Stimulated activated CD8-positive, alpha-beta memory T cell treated with anti-CD3 and anti-CD28 coated beads, Interleukin-12 subunit alpha, Interleukin-12 subunit beta, amount 100 ng/mL, for 24 hours (primary cell): Measurements from ENCODE around the gene PIK3IP1.

ENCODE experiments used
- DNase-seq: peaks from one replicate; pipeline ENCODE4 v3.0.0-alpha.2; 2020; ENCODE audit errors: extremely low read depth

The PIK3IP1 gene

DNA sequence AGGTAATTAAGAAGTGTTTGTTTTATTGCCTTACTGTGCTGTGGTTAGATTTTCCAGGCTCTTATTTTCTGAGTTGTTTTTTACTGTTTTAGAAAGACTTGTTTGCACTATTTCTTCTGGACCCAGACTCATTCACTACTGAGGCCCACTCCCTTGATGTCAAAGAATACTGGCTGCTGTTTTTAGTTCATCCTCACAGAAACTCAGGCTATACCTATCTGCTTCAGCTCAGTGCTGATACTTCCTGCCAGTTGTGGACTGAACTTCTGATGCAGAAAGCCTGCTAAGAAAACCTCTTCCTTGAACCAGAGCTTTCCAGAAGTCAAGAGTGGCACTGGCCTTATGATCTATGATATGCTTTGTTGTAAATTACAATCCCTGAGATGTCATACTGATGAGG, 15.9 kb upstream of the PIK3IP1 start:
- DNase-seq, result no peak

DNA sequence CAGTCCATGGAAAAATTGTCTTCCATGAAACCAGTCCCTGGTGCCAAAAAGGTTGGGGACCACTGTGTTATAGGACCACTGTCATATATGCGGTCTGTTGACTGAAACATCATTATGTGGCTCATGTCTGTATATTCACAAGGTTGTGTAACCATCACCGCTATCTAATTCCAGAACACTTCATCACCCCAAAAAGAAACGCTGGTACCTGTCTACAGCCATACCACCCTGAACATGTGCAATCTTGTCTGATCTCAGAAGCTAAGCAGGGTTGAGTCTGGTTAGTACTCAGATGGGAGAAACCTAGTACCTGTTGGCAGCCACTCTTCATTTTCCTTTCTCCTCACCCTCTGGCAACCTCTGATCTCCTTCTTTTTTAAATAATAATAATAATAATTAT, 12.9 kb upstream of the PIK3IP1 start:
- no peak for DNase-seq

DNA sequence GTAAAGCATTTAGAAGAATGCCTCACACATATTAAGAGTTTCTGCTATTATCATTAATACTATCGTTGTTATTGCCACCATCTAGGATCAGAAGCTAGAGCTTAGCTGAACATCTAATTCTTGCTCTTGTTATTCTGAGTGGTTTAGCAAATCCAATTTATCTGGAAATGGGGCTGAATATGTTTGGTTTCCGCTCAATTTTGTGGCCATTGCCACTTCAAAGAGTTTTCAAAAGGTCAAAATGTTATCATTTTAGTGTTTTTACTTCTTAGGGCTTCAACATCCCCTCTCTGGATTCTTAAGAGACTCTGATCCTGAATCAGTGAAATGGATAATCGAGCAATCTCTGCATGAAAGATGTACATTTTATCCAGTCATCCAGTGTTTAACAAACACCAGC, 10.2 kb upstream of the PIK3IP1 start:
- DNase-seq, result no peak

DNA sequence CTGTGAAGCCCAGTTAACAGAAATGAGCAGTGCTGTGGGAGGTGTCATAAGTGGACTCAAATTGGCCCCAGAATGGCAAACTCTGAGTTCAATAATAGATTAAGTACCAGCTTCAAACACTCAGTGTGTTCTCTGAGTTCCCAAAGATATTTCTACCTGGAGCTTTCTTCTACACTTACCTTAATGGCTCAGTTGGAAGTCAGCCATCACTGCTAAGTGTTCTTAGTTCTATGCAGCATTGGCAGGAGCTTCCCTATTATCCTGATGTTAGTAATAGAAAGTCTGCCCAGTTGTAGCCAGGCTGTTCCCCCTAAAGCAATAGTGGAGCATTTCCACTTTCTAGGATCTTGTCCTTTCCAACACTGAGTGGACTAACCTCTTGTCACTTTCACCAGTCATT, 9.7 kb upstream of the PIK3IP1 start:
- no peak for DNase-seq

DNA sequence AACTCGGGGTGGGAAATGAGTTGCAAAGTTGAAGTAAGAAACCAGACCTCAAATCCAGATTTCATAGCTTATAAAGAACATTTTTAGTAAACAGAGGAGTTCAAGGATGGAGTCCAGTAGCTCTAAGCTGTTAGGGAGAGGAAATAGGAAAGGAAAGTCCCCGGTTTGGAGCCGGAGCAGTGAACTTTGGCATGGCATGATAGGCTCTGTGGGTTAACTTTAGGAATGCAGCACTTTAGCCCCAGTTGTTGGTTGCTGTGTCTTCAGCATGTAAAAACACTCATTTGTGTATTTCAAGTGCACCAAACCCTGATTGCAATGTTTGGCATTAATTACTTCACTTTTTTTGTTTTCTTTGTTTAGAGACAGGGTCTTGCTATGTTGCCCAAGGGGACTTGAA, 8.6 kb upstream of the PIK3IP1 start:
- no peak for DNase-seq

DNA sequence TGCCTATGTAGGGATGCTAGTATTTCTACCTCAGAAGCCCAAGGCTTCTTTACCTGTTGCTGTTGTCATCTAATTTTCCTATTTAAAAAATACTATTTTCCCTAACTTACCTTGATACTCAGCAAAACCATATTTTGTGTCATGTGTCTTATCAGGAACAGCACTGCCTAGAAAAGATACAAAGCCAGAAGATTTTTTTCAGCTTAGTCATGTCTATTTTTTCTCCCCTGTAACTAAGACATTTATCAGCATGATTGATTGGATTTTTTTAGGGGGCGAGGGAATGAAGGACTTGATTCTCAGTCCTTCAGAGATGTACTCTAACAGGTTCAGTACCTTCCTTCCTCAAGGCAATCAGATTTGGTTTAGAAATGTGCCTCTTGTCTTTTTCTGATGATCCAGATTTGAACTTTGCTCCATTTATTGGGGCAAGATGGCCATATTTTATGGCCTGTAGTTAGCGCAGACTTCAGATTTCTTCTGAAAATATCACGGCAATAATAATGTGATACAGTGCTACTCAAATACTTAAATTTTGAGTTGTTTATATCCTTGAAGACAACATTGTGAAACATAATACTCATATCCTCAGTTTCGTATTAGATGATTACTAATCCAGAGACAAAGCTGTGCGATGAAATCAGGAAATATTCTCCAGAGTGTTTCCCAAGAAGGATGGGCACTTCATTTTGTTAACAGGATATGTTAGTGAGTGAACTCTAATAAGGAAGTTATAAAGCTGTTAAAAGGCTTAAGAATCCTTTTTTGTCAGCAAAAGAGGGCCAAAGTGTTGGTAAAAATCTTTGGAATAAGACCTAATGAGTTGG, 3.8 kb upstream of the PIK3IP1 start:
- no peak for DNase-seq

DNA sequence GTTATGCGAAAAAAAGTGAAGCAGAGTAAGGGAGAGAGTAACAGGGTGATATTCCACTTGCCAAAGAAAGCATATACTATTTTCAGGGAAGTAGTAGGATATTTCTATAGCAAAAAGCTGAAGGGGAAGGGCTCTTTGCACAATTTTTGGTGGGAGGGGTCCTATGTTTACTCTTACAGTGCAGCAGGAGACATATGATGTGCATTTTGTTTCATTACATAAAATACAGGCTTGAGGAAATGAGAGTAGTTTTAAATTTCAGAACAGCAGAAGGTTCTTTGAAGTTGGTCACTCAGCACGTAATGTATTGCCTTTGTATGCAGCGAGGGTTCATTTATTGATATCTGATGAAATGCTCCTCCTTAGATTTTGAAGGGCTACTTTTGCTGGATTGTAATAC, 3.1 kb upstream of the PIK3IP1 start:
- no peak for DNase-seq

DNA sequence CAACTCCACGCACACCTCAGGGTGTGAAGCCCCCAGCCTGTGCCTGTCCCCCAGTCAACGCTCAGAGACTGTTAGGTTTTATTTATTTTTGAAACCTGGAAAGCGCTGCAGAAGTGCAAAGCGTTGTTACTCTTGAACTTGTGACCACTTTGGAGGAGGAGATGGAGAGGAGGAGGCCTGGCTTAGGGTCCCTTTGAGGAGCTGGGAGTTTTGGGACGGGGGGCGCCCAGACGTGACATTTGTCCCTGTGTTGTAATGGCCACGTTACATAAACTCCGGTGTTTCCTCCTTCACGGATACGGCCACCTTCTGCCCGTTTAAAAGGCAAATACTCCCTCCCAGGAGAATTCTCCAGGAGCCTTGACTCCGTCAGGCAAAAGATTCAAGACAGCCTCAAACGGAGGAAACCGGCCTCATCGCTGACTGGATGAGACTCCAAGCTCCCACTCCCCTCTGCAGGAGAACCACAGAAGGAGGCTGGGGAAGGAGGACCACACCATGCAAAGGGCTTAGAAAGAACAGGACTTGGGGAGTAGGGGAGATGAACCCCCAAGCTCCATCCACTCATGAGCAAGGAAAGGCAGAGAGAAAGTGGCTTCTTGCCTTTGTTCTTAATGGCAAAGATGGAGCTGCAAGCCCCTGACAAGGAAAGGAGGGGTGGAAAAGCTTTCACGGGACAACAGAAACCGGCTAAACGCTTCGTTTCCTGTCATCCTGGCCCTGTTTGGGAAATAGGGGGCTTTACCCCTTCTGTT, 630 bp downstream of the PIK3IP1 start:
- no peak for DNase-seq

DNA sequence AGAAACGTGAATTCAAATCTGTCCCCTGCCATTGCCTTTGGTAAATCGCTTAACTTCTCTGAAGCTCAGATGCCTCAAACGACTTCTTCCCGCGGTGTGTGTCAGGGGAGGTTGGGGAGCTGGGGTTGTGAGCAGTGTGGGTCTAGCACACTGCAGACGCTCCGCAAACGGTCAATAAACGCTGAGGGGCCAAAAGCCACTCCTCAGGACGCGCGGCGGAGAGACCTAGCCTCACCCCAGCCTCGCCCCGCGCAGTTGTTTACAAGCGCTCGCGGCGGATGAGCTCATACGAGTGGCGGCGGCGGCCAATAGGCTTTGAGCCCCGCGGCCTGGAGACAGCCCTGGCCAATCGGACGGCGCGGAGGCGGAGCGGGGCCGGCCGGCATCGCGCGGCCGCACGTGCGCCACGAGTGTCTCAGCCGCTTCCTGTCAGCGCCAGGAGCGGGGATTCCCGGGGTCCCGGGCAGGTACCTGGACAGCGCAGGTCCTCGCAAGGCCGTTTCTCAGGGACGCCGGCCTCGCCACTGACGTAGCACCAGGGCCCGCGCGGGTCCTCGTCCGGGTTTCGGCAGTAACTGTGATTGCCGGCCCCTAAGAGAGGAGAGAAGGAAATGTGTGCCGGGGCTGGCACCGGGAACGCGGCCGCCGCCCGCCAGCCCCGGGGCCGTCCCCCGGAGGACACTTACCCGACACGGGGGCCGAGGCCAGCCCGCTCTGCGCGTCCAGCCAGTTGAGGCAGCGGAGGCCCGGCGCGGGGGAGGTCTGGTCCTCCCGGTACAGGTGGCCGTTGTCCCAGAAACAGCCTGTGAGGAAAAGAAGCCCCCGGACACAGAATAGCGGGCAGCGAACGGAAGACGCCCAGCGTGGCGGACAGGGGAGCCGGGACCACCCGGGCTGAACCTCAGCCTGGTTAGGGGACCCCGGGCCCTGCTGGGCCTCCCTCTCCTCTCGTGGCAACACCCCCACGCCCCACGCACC, 1.5 kb downstream of the PIK3IP1 start:
- peak; percentile 83 for DNase-seq

DNA sequence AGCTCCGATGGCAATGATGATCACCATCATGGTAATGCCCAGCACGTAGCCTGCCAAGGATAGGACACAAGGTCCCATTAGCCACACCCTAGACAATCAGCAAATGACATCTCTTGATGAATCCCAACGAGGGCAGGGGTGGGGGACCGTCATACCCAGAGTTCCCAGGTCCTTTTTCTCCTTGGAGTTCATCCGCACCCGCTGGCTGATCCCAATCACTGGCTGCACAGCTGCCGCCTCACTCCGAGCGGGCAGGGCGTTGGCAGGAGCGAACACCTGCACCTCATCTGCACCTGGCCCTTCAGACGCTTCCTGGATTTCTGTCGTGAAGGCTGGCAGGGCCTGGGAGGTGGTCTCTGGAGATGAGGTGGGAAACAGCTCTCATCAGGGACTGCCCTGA, 2.9 kb downstream of the PIK3IP1 start:
- no peak for DNase-seq

DNA sequence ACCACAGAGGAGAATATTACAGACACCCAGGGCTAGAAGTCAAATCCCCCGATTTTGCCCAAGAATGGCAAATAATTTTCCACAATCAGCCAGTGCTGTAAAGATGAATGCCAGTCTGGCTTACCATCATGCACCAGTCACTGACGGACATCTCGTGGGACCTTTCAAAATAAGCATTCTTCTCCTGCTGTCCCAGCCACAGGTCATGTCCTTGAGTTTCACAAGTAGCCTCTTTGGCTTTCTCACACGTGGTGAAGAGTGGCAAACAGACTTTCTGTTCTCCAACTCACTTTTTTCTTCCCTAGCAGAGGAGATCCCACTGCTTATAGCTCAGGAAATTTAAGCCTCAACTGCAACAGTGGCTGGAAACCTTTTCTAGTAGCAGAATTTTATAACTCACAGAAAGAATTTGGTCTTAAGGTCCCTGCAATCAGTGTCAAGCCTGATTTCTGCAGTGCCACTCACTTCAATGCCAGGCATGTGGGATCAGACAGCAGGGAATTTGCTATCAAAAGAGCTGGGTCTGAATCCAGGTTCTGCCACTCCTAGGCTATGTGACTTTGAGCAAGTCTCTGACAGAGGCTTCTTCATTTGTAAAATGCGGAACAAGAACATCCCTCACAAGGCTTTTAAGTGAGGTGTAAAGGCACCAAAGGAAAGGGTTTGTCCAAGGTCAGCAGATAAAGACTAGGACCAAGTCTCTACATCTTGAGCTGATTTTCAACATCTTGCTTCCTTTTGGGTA, 3.6 kb downstream of the PIK3IP1 start:
- no peak for DNase-seq

DNA sequence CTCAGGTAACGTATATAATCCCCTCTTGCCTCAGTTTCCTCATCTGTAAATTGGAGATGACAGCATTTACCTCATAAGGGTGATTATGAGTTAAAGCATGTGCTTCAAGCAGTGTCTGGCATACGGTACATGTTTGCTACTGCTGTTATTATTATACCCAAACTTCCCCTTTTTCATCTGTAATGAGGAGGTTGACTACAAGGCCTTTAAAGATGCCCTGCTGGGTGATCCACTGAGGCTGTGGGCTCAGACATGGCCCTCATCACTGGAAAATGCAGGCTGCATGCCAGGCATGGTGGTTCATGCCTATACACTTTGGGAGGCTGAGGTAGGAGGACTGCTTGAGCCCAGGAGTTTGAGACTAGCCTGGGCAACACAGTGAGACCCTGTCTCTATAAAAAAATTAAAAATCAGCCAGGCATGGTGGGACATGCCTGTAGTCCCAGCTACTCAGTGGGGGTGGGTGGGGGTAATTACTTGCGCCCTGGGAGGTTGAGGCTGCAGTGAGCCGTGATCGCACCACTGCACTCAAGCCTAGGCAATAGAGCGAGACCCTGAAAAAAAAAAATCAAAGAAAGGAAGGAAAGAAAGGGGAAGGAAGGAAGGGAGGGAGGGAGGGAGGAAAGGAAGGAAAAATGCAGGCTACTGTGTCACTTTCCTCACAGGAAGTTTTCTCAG, 4.3 kb downstream of the PIK3IP1 start:
- DNase-seq, result no peak

DNA sequence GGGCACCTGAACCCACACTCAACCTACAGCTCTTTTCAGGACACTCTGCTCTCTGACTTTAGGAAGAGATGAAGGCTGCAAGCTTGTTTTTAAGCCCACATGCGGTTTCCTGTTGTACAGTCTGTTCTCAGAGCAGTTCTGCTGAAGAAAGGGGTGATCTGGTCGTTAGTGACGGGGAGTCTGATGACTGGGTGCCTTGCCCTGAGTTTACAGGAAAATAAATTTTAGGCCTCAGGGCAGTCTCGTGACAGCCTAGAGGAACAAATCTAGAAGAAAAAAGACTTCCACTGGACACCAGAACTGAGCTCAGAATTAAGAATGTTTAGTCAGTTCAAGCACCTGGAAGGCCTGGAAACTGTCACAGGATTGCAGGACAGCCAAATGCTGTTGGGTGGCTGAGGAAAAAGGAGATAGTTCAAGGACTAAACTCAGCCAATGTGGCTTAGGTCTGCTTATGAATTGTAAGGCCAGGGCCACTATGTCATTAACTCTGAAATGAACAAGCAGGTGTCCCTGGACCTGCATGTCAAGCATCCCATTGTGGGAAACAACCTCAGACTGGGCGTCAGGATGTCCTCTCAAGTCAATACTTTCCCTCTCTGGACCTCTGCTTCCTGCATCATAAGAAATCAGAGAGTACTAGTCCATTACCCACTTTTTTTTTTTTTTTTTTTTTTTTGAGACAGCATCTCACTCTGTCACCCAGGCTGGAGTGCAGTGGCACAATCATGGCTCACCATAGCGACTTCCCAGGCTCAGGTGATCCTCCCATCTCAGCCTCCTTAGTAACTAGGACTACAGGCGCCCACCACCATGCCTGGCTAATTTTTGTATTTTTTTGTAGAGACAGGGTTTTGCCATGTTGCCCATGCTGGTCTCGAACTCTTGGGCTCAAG, 5.7 kb downstream of the PIK3IP1 start:
- DNase-seq, result no peak

DNA sequence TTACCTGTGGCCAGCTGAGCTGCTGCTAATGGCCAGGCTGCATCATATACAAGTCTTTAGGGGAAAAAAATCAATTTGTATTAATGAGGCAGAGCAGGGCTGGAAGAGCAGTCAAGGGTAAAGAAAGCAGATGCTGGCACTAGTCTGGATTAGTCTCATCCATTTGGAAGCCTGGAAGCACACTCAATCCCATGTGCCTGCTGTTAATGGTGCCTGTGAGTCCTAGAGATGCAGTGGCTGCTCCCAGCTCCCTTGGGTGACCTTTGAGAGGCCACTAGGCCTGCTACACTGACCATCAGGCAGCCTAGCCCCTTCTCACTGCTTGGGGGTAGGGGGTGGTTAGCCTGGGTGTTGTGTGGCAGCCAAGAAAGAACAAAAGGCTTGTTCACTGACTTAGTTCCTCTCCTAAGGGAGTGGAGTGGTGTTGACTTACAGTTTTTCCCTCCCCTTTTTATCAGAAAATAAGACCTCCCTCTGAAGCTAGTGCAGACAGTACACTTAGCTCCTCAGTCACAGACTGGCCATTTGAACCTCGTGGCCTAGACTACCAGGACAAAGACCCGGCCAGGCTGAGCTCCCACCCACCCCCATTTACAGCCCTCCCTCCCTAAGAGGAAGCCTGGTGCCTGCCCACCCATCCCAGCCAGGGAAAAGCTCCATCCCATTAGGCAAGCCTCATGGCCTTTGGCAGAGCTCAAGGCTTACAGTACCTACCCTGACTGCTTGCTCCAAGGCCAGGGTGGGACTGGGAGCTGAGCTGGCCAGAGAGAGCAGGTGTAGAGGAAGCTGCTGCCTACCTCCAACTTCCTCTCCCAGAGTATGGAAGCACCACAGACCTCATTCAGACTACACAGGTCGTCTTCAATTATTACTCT, 7.8 kb downstream of the PIK3IP1 start:
- no peak for DNase-seq

DNA sequence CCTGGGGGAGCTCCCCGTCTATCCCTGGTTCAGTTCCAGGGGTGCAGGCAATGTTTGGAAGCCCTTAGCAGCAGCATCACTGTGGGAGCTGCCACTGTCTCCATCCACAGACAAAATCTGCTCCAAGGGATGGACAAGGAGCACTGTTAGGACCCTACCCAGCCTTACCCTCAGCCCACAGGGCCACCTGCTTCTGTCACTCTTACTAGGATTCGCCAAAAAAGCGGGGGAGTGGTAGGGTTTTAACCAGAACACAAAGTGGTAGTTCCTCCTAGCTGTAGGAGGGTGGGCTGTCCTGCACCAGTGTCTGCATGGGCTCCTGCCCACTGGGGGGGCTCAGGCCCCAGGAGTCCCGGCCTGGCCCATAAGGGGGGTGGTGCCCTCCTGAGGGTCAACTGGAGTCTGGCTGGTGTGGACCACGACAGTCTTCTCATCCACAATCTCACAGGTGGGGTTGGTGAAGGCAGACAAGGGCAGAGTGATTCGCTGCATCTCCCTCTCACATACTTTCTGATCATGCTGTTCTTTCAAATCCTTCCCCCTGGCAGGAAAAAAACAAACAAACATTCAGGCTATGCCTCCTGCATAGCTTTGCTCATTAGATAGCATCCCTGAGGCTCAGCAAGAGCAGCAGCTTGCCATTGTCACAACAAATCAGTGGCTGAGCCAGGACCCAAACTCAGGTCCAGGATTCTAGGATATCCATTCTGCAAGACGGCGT, 9.4 kb downstream of the PIK3IP1 start:
- no peak for DNase-seq

DNA sequence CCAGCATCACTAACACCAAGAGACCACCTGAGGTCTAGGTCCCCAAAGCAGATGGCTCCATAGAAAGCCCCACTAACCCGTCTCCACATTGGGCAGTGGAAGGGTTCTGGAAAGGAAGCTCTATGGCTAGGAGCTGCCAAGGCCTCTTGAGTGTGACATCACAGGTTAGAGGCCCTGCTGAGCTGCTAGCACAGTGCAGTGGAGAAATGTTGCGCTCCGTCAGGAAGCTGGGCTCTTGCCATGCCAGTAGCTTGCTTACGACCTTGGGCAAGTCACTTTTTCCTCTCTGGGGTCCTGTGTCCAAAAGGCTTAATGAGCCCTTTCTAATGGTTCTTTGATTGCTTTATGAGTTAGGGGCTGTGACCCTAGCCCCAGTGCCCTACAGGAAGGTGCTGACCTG, 10.6 kb downstream of the PIK3IP1 start:
- no peak for DNase-seq

DNA sequence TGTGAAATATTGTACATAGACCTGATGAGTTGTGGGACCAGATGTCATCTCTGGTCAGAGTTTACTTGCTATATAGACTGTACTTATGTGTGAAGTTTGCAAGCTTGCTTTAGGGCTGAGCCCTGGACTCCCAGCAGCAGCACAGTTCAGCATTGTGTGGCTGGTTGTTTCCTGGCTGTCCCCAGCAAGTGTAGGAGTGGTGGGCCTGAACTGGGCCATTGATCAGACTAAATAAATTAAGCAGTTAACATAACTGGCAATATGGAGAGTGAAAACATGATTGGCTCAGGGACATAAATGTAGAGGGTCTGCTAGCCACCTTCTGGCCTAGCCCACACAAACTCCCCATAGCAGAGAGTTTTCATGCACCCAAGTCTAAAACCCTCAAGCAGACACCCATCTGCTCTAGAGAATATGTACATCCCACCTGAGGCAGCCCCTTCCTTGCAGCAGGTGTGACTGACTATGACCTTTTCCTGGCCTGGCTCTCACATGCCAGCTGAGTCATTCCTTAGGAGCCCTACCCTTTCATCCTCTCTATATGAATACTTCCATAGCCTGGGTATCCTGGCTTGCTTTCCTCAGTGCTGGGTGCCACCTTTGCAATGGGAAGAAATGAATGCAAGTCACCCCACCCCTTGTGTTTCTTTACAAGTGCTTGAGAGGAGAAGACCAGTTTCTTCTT, 12.3 kb downstream of the PIK3IP1 start:
- no peak for DNase-seq

DNA sequence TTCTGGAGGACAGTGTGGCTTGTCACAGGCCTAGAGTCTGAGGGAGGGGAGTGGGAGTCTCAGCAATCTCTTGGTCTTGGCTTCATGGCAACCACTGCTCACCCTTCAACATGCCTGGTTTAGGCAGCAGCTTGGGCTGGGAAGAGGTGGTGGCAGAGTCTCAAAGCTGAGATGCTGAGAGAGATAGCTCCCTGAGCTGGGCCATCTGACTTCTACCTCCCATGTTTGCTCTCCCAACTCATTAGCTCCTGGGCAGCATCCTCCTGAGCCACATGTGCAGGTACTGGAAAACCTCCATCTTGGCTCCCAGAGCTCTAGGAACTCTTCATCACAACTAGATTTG, 13.0 kb downstream of the PIK3IP1 start:
- no peak for DNase-seq
